HG03520 (cell line): ENCODE results near the gene PDPN.
"Not testable (repeated sequence)": the region's sequence is repeated elsewhere in the genome, so short reads cannot be mapped to it uniquely, and the experiment has no call there.

ENCODE experiments used
- ATAC-seq: cut with Tn5 transposase; IDR thresholded peaks from one replicate; pipeline ENCODE4 v1.9.1; 2021; ENCODE audit warnings: mild to moderate bottlenecking, moderate library complexity; ENCODE audit not compliant: unreplicated experiment

The PDPN gene

GRCh38 chr1:13583595-13583965 lies at the start of gene PDPN:
Gene PDPN, plus strand, starts transcription at chr1:13583832. Its CDS starts 202 bp downstream, at chr1:13584034.
- no peak for ATAC-seq

GRCh38 chr1:13535227-13535626 lies 48.4 kb upstream of the PDPN start:
- ATAC-seq, result no peak

- no peak for ATAC-seq
Observed at GRCh38 chr1:13536571-13536970, 47.1 kb upstream of the PDPN start.

- ATAC-seq, result no peak
Observed at GRCh38 chr1:13538832-13539231, 44.8 kb upstream of the PDPN start.

GRCh38 chr1:13539683-13540082 lies 43.9 kb upstream of the PDPN start:
- no peak for ATAC-seq

- no peak for ATAC-seq
Observed at GRCh38 chr1:13540866-13541265, 42.8 kb upstream of the PDPN start.

DNA sequence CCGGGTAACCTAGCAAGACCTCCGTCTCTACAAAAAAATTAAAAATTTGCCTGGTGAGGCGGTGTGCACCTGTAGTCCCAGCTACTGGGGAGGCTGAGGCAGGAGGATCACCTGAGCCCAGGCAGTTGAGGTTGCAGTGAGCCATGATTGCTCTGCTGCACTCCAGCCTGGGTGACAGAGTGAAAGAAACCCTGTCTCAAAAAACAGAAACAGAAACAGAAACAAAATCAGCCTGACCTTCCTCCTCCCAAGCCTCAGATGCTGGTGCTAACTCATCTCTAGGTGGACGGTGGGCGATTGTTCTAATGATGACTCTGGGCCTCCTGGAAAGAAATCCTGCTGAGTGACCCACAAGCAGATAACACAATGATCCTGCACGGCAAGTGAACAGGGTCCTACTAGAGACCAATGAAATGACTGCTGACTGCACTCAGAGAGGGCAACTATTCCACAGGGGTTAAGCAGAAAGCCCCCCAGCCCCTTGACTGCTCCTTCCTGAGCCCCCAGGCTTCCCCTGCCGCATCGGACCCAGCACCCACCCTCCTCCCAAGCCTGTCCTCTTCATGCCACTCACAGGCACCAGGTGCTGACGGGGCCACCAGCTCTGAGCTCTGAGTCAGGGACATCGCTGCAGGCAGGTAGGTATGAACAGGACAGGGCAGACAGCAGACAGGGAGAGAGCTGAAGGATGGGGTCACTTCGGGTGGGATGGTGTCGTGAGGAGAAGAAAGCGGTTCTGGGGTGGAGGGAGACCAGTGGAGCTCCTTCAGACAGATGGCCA lies 42.0 kb upstream of the PDPN start:
- no peak for ATAC-seq

- ATAC-seq, result no peak
Observed at GRCh38 chr1:13543451-13544220, 40.0 kb upstream of the PDPN start.

DNA sequence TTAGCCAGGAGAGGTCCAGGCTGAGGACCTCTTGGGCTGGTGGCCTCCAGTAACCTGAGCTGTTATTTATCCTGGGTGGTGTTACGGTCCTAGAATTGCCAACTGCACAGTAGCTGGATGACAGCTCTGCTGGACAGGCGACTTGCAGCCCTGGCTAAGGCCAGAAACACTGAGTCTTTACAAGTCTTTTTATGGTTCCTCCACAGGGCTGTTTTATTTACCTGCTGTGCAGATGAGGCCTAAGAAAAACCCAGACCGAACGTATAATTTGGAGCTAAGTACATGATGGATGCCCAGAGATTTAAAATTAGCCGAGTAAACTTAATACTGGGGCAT lies 39.4 kb upstream of the PDPN start:
- no peak for ATAC-seq

DNA sequence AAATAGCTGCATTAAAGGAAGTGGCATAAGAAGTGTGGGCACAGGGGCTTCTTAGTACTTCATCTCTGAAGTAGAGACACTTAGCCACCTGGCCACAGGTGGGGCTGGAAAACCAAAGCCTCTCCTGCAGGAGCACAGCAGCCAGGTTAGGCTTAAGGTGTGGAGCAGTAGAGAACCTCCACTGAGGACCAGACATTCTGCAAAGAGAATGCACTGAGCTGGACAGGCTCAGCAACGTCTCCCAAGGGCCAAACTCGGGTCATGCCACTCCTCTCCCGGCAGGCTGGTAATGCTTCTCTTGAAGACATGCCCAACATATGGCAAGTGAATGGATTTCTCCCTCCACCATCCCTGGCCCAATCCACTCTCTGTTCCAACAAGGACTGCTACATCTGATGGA lies 36.8 kb upstream of the PDPN start:
- no peak for ATAC-seq

GRCh38 chr1:13548281-13548680 lies 35.4 kb upstream of the PDPN start:
- ATAC-seq, result no peak

DNA sequence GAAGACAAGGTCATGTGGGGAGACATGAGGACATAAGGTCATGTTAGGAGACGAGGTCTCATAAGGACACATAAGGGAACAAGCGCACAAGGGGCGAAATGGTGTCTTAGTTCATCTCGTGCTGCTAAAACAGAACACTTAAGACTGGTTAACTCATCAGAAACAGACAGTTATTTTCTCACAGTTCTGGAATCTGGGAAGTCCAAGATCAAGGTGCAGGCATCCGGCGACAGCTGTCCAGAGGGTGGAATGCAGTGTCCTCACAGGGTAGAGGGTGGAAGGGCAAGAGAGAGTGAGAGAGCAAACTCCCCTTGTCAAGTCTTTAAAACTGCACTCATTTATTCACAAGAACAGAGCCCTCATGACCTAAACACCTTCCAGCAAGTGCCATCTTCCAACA lies 34.6 kb upstream of the PDPN start:
- no peak for ATAC-seq

DNA sequence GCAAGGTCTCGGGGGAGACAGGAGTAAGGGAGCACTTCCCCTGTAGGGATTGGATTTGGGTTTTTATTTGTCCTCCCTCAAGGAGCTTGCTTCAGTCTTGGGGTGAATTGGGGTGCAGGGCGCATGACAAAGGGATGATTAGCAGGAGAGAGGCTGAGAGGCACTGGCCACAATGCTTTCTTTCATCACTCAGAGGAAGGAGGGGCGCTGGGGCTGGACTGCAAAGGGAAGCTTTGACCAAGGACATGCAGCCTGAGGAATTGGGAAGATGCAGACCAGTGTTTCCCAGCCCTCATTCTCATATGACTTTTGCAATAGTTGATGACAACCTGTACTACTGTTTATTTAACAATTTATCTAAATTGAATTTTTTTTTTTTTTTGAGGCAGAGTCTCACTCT lies 34.1 kb upstream of the PDPN start:
- no peak for ATAC-seq

DNA sequence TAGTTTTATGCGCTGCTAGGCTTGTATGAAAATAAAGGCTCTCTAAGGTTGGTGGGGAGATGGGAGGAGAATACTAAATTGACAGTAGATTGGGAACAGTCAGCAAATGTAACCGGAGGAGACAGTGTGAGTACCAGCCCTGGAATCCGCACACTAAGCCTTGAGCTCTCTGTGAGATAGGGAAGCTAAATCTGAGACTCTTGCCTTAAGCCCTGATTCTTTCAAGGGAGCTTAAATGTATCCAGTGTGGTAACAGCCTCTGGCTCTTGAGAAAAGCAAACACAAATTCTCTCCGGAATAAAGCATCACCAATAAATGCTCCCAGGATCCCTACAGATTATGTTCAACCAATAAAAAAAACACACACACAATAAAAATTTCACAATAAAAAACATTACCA lies 33.0 kb upstream of the PDPN start:
- ATAC-seq, result no peak

GRCh38 chr1:13554798-13555197 lies 28.8 kb upstream of the PDPN start:
- no peak for ATAC-seq

DNA sequence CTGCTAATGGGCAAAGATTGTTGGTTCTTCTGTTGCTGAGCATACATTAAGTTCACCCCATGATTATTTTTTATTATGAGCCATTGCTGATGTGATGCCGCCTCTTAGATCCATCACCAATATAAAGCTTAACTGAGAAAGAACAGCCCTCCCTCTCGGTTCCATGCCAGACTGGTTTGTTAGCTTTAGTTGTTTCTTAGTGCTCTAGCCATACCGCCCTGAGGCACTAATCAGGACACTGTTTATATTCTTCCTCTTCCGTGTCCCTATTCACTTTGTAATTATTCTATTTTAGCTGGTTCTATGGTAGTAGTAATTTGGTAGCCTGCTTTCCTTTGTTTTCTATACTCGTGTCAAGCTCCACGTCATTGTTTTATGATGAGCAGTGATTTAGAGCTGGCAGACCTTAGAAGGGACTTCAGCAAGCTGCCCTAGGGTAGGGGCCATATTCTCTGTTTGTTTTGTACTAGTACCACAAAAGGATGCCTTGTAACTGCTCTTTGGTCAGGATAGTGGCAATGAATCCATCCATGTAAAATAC lies 27.3 kb upstream of the PDPN start:
- ATAC-seq, result no peak

DNA sequence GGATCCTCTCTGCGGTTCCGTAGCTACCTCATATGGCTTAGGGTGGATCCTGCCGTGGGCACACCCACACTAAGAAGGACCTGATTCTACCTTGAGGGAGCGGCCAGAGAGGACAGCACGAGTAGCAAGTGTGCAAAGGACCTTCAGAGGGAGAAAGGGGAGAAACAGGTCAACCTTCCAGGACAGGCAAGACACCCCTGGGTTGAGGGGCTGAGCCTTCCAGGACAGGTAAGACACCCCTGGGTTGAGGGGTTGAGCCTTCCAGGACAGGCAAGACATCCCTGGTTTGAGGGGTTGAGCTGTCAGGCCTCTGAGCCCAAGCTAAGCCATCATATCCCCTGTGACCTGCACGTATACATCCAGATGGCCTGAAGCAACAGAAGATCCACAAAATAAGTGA lies 23.1 kb upstream of the PDPN start:
- no peak for ATAC-seq

GRCh38 chr1:13562981-13563380 lies 20.7 kb upstream of the PDPN start:
- ATAC-seq, result not testable (repeated sequence)

- ATAC-seq, result no peak
Observed at GRCh38 chr1:13564073-13564472, 19.6 kb upstream of the PDPN start.

GRCh38 chr1:13570435-13570834 lies 13.2 kb upstream of the PDPN start:
- ATAC-seq, result not testable (repeated sequence)

DNA sequence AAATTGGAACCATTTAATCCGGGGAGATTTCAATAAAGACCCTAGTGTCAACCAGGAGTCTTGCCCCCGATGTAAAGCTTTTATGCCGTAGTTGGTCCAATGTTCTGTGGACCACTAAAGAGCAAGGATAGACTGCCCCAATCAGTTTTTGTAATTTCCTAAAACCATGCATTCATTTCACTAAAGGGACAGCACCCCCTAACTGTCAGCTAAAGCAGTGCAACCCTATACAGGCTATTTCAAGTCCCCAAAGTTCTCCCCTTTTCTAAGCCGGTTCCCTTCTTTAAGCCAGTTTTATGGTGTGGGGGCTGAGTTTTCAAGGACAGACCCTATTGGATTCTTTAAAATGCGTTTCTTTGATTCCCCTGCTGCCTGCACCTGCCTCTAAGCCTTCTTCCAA lies 12.7 kb upstream of the PDPN start:
- no peak for ATAC-seq

- no peak for ATAC-seq
Observed at GRCh38 chr1:13573586-13573985, 10.0 kb upstream of the PDPN start.
